ENCODE results near the gene DLEC1. TPM values are rescaled to one million over a fixed set of nuclear protein-coding genes. Genes with fewer than 3 reads are reported as not detected.

Gene DLEC1
- total RNA-seq, 1 experiment from 2014 or later: 0.02 TPM

GRCh38 chr3:38000965-38001455, 38.0 kb upstream of the DLEC1 start:
- no peak for DNase-seq (ENCODE audit: low read depth)

- DNase-seq (ENCODE audit: low read depth): no peak
Observed at GRCh38 chr3:38001456-38002081, 37.4 kb upstream of the DLEC1 start.

- no peak for DNase-seq (ENCODE audit: low read depth)
Observed at GRCh38 chr3:38002291-38002876, 36.6 kb upstream of the DLEC1 start.

- no peak for DNase-seq (ENCODE audit: low read depth)
Observed at GRCh38 chr3:38002940-38003339, 36.1 kb upstream of the DLEC1 start.

GRCh38 chr3:38003371-38003816, 35.6 kb upstream of the DLEC1 start:
- no peak for DNase-seq (ENCODE audit: low read depth)

- no peak for DNase-seq (ENCODE audit: low read depth)
Observed at GRCh38 chr3:38003817-38004414, 35.1 kb upstream of the DLEC1 start.

- peak; percentile 67 for DNase-seq (ENCODE audit: low read depth)
Observed at GRCh38 chr3:38004415-38005075, 34.5 kb upstream of the DLEC1 start.

- no peak for DNase-seq (ENCODE audit: low read depth)
Observed at GRCh38 chr3:38005076-38006020, 33.7 kb upstream of the DLEC1 start.

GRCh38 chr3:38006031-38006430, 33.0 kb upstream of the DLEC1 start:
- no peak for DNase-seq (ENCODE audit: low read depth)

- no peak for DNase-seq (ENCODE audit: low read depth)
Observed at GRCh38 chr3:38006445-38006995, 32.5 kb upstream of the DLEC1 start.

- no peak for DNase-seq (ENCODE audit: low read depth)
Observed at GRCh38 chr3:38007754-38008090, 31.3 kb upstream of the DLEC1 start.

- no peak for DNase-seq (ENCODE audit: low read depth)
Observed at GRCh38 chr3:38008191-38008701, 30.8 kb upstream of the DLEC1 start.

- DNase-seq (ENCODE audit: low read depth): no peak
Observed at GRCh38 chr3:38008971-38009580, 29.9 kb upstream of the DLEC1 start.

GRCh38 chr3:38009807-38010591, 29.0 kb upstream of the DLEC1 start:
- DNase-seq (ENCODE audit: low read depth): no peak

- no peak for DNase-seq (ENCODE audit: low read depth)
Observed at GRCh38 chr3:38011111-38011510, 27.9 kb upstream of the DLEC1 start.

GRCh38 chr3:38015485-38015884, 23.5 kb upstream of the DLEC1 start:
- DNase-seq (ENCODE audit: low read depth): no peak

- no peak for DNase-seq (ENCODE audit: low read depth)
Observed at GRCh38 chr3:38015984-38016383, 23.0 kb upstream of the DLEC1 start.

GRCh38 chr3:38016410-38016809, 22.6 kb upstream of the DLEC1 start:
- DNase-seq (ENCODE audit: low read depth): no peak

- DNase-seq (ENCODE audit: low read depth): no peak
Observed at GRCh38 chr3:38016847-38017444, 22.1 kb upstream of the DLEC1 start.
